Natural killer cell (primary cell): Measurements from ENCODE around the gene ARSH. TPM values are rescaled to one million over a fixed set of nuclear protein-coding genes. Genes with fewer than 3 reads are reported as not detected.

Experiments
- ATAC-seq, 3 donors: fragments of 150-1000 bp in 2 of 3; fragments of 200-7000 bp in 1 of 3; cut with Tn5 transposase; 1 replicate in 1 of 3; 2 replicates in 2 of 3; pipeline ENCODE4 v1.10.0; 2021; ENCODE audit warnings: mild to moderate bottlenecking in 2 of 3, moderate library complexity in 2 of 3
- DNase-seq, 2 donors: peaks; one replicate each; pipeline versions ENCODE4 v3.0.0 to v3.0.0-alpha.2; 2013 to 2021; ENCODE audit warnings: mixed read lengths in 1 of 2
- H3K27ac ChIP-seq: one replicate; pipeline ENCODE4 v1.5.1; 2013; ENCODE audit warnings: mild to moderate bottlenecking, low read length
- H3K27me3 ChIP-seq: one replicate; pipeline ENCODE4 v1.6.1; 2013; ENCODE audit warnings: low read length; ENCODE audit not compliant: control insufficient read depth, insufficient read depth
- H3K36me3 ChIP-seq: one replicate; pipeline ENCODE4 v1.6.1; 2013; ENCODE audit warnings: low read length; ENCODE audit not compliant: control insufficient read depth, insufficient read depth
- H3K4me1 ChIP-seq: one replicate; pipeline ENCODE4 v1.6.1; 2013; ENCODE audit warnings: low read length; ENCODE audit not compliant: control insufficient read depth, insufficient read depth
- H3K4me3 ChIP-seq: one replicate; pipeline ENCODE4 v1.5.1; 2013; ENCODE audit warnings: low read length
- H3K9me3 ChIP-seq: one replicate; pipeline ENCODE4 v1.6.1; 2013; ENCODE audit warnings: low read length; ENCODE audit not compliant: control insufficient read depth, insufficient read depth
- H3K27ac Mint-ChIP-seq, 2 donors: one replicate each; pipeline ENCODE4 v1.8.0; 2022; ENCODE audit warnings: mild to moderate bottlenecking in 2 of 2, mixed read lengths in 2 of 2, moderate library complexity in 1 of 2
- H3K27me3 Mint-ChIP-seq, 2 donors: one replicate each; pipeline ENCODE4 v1.8.0; 2022; ENCODE audit warnings: low read depth in 2 of 2, mixed read lengths in 2 of 2
- H3K36me3 Mint-ChIP-seq: one replicate; pipeline ENCODE4 v1.8.0; 2022; ENCODE audit warnings: mixed read lengths
- H3K4me1 Mint-ChIP-seq, 2 donors: one replicate each; pipeline ENCODE4 v1.8.0; 2022; ENCODE audit warnings: mixed read lengths in 2 of 2
- H3K4me3 Mint-ChIP-seq: one replicate; pipeline ENCODE4 v1.8.0; 2022; ENCODE audit warnings: mild to moderate bottlenecking, moderate library complexity, mixed read lengths
- H3K9me3 Mint-ChIP-seq, 2 donors: one replicate each; pipeline ENCODE4 v1.8.0; 2022; ENCODE audit warnings: mixed read lengths in 2 of 2
- WGBS: methylation state at CpG from one replicate; pipeline ENCODE4 v1.1.7; 2013; ENCODE audit warnings: missing lambda C conversion rate; ENCODE audit not compliant: insufficient coverage; 5-methylcytosine and 5-hydroxymethylcytosine counted together
- intact Hi-C: fragments of 100-400 bp; cut with micrococcal nuclease; formaldehyde crosslinking; loops from one replicate; pipeline ENCODE4 v1.14.2; 2022
- total RNA-seq, 4 donors: library from RNA; stranded (reverse); fragments of 120-200 nt in 1 of 4; gene quantifications; one replicate each; pipeline versions ENCODE4 v1.2.3 to v1.2.4, GENCODE V29; 2013 to 2022
- TF ChIP-seq, protein P1 (sequence below): fragments of 200-600 bp; IDR thresholded peaks from one replicate; pipeline ENCODE4 v1.8.0; 2022; ENCODE audit warnings: antibody characterized with exemption

Gene ARSH
- total RNA-seq, 3 donors from 2014 or later (not counting 1 experiment from before 2014, with no cell fraction given), result not detected

DNA sequence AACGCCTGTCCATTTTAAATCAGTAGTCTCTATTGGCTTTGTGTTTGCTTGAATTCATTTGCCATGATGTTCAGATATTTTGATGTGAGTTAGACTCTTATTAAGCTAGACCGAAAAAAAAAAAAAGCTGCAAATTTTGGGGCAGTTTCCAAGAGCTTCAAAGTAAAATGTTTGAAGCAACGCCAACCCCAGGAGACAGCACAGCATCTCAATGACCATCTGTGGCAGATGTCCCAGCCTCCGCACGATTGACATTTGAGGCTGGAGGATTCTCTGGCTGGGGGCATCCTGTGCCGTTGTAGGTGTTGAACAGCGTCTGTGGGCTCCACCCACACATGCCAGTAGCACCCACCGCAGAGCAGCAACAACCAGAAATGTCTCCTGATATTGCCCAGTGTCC is 17.8 kb downstream of the ARSH start:
- 81% methylated on average over 7 of the region's 8 CpGs for WGBS
- no peak overlapping the region for H3K27ac ChIP-seq
- ATAC-seq, result no peak
- H3K4me1 ChIP-seq, result no peaks in the 10 kb centered on the region
- TF ChIP-seq, protein P1, sequence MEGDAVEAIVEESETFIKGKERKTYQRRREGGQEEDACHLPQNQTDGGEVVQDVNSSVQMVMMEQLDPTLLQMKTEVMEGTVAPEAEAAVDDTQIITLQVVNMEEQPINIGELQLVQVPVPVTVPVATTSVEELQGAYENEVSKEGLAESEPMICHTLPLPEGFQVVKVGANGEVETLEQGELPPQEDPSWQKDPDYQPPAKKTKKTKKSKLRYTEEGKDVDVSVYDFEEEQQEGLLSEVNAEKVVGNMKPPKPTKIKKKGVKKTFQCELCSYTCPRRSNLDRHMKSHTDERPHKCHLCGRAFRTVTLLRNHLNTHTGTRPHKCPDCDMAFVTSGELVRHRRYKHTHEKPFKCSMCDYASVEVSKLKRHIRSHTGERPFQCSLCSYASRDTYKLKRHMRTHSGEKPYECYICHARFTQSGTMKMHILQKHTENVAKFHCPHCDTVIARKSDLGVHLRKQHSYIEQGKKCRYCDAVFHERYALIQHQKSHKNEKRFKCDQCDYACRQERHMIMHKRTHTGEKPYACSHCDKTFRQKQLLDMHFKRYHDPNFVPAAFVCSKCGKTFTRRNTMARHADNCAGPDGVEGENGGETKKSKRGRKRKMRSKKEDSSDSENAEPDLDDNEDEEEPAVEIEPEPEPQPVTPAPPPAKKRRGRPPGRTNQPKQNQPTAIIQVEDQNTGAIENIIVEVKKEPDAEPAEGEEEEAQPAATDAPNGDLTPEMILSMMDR, result no peak
- Mint-ChIP-seq H3K4me3 (no peak overlapping the region), H3K36me3 (no peaks in the 10 kb centered on the region), H3K4me1 (no peaks in the 10 kb centered on the region), H3K27ac (no peak overlapping the region), H3K27me3 (no peaks in the 10 kb centered on the region), H3K9me3 (no peaks in the 10 kb centered on the region)
- intact Hi-C loops, result no loop called here
- H3K27me3 ChIP-seq, result no peaks in the 10 kb centered on the region
- DNase-seq, result no peak
- H3K4me3 ChIP-seq, result no peak overlapping the region
- no peaks in the 10 kb centered on the region for H3K9me3 ChIP-seq
- H3K36me3 ChIP-seq, result no peaks in the 10 kb centered on the region

DNA sequence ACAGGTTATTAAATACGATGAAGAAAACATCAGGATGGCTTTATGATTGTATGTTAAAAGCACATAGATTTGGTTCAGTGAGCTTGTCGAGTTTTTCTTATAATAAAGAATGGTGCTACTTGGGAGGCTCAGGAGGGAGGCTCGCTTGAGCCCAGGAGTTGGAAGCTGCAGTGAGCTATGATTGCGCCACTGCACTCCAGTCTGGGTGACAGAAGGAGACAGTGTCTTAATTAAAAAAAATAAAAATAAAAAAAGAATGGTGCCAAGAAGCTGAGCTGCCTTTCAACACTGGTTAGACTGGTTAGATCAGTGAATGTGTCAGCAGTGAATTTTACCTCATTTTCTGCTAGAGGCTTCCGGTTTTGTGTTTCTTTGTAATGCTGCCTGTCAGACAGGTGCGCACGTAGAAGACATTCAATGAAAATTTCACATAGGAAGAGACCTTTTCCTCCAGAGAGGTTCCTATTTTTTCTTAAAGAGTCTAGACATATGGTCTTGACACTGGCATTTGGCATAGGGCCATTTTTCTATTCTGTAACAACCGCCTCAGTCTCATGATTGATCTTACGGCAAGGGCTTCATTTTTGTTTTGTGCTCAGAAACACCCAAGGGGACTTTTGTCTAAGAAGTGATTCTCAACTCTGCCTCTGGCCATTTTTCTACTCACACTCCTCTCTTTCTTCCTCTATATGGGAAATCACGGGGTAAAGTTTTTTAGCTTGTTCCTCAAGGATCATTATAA is 19.9 kb downstream of the ARSH start:
- Histone ChIP-seq H3K27ac (no peak overlapping the region), H3K9me3 (no peaks in the 10 kb centered on the region), H3K4me1 (no peaks in the 10 kb centered on the region), H3K27me3 (no peaks in the 10 kb centered on the region), H3K4me3 (no peak overlapping the region), H3K36me3 (no peaks in the 10 kb centered on the region)
- H3K4me3 Mint-ChIP-seq, result no peak overlapping the region
- intact Hi-C loops, result no loop called here
- 59% methylated on average over 9 of the region's 10 CpGs for WGBS
- no peak for ATAC-seq
- no peaks in the 10 kb centered on the region for H3K4me1 Mint-ChIP-seq
- no peaks in the 10 kb centered on the region for H3K9me3 Mint-ChIP-seq
- no peak overlapping the region for H3K27ac Mint-ChIP-seq
- H3K27me3 Mint-ChIP-seq, result peaks cover 0 to 9% of the 10 kb centered on the region in 2 donors
- H3K36me3 Mint-ChIP-seq, result no peaks in the 10 kb centered on the region
- TF ChIP-seq, protein P1, result no peak
- DNase-seq, result no peak

DNA sequence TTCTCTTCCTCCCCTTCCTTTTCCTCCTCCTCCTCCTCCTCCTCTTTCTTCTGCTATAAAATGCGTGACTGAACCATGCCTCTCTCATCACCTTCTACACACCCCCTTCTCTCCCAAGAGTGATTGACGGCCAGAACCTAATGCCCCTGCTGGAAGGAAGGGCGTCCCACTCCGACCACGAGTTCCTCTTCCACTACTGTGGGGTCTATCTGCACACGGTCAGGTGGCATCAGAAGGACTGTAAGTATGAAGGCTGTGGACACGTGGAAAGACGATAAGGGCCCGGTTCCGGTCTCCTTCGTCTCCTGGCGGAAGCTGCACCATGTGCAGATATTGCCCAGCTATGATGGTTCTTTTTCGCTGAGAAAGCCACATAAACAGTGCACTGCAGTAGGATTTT is 22.8 kb downstream of the ARSH start:
- intact Hi-C loops, result no loop called here
- Histone ChIP-seq H3K4me1 (no peaks in the 10 kb centered on the region), H3K27ac (no peak overlapping the region), H3K4me3 (no peak overlapping the region), H3K9me3 (no peaks in the 10 kb centered on the region), H3K36me3 (no peaks in the 10 kb centered on the region), H3K27me3 (no peaks in the 10 kb centered on the region)
- Mint-ChIP-seq H3K36me3 (no peaks in the 10 kb centered on the region), H3K9me3 (no peaks in the 10 kb centered on the region), H3K4me3 (no peak overlapping the region), H3K4me1 (no peaks in the 10 kb centered on the region), H3K27ac (no peak overlapping the region), H3K27me3 (peaks cover 0 to 23% of the 10 kb centered on the region in 2 donors)
- TF ChIP-seq, protein P1, result no peak
- ATAC-seq, result no peak
- WGBS, result 26% methylated on average over 9 of the region's 13 CpGs
- DNase-seq, result no peak

DNA sequence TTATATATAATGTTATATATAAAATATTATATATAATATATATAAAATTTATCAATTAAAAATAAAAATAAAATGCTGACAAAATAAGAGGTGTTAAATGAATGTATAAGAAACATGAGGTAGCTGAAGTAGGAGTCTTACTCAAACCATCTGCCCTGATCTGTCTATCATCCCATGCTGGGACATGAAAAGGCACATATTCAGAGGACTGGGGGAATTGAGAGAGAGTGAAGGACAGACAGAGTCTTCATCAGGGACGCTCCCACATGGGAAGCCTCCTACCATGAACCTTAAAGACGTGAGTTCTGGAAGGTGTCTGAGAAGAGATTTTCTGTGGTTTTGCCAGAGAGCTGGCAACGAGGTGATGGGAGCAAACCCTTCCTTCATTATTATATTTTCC is 30.9 kb downstream of the ARSH start:
- intact Hi-C loops, result loop anchor here (10.0 kb wide), 2 partner anchors 162 to 598 kb away; no protein-coding TSS in a partner anchor
- no peaks in the 10 kb centered on the region for H3K27me3 ChIP-seq
- H3K27ac Mint-ChIP-seq, result no peak overlapping the region
- no peak overlapping the region for H3K4me3 Mint-ChIP-seq
- H3K4me3 ChIP-seq, result no peak overlapping the region
- no peaks in the 10 kb centered on the region for H3K9me3 Mint-ChIP-seq
- no CpG with 5 or more reads among the region's 3 CpGs for WGBS
- H3K9me3 ChIP-seq, result no peaks in the 10 kb centered on the region
- no peak for ATAC-seq
- peaks cover 0 to 5% of the 10 kb centered on the region in 2 donors for H3K4me1 Mint-ChIP-seq
- H3K36me3 Mint-ChIP-seq, result no peaks in the 10 kb centered on the region
- H3K36me3 ChIP-seq, result no peaks in the 10 kb centered on the region
- peaks cover 0 to 13% of the 10 kb centered on the region in 2 donors for H3K27me3 Mint-ChIP-seq
- no peak overlapping the region for H3K27ac ChIP-seq
- no peaks in the 10 kb centered on the region for H3K4me1 ChIP-seq
- TF ChIP-seq, protein P1, result no peak
- no peak for DNase-seq
